Measurements from ENCODE around the gene TP63.
A peak's percentile ranks its signal among the peaks of the same experiment; 100 is the strongest.
"Not testable (repeated sequence)": the region's sequence is repeated elsewhere in the genome, so short reads cannot be mapped to it uniquely, and the experiment has no call there.

The TP63 gene

GRCh38 chr3:189726277-189726676 is 95.1 kb downstream of the TP63 start:
- DNase-seq (ENCODE audit: low read depth): peak; percentile 12

- DNase-seq (ENCODE audit: low read depth): no peak
Observed at GRCh38 chr3:189727158-189727557, 96.0 kb downstream of the TP63 start.

DNA sequence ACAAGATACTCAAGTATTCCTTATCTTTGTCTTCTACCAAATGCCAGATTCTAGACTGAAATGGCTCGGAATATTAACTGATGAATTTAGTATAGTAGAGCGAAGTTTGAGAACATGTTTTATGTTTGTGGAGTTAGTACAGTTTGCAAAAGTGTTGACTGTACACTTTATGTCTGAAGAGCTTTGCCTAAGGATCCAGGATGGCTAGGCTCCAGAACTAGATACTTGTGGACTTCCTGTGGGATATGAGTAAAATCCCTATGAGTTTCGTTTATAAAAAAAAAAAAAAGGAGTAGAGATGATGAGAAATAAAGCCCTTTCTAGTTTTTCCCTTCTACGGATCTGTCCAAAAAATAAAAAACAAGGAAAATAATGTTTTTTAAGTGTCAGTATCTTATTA is 96.7 kb downstream of the TP63 start:
- peak; percentile 15 for DNase-seq (ENCODE audit: low read depth)

DNA sequence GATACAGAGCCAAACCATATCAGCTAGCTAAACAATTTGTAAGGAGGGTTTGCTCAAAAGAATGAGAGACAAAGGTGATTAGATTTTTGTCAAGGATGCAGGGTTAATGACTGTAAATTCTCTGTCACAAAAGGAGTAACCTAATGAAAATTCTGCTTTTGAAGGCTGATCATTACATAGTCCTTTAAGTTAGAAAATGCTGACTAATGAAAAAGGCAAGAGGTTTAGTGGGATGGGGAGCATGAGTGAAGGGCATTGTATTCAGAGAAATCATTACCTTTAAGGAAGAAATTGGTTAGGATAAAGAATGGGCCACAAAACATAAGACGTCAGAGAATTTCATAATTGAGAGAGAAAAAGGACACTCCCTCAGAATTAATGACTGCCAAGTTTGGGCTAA is 97.7 kb downstream of the TP63 start:
- no peak for DNase-seq (ENCODE audit: low read depth)

GRCh38 chr3:189734061-189734460 is 102.9 kb downstream of the TP63 start:
- DNase-seq (ENCODE audit: low read depth): no peak

DNA sequence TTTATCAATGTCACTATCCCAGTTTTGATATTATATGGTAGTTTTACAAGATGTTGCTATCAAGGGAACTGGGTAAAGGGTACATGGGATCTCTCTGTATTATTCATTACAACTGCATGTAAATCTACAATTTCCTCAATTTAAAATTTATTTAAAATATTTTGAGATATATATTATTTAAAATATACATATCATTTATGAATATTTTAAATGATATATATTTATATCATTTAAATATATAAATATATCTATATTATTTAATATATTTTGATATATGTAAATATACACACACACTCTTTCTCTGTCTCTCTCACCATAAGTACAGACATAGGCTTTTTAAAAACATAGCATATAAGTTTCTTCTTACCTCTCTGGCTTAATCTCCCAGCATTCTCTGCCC is 104.7 kb downstream of the TP63 start:
- no peak for DNase-seq (ENCODE audit: low read depth)

DNA sequence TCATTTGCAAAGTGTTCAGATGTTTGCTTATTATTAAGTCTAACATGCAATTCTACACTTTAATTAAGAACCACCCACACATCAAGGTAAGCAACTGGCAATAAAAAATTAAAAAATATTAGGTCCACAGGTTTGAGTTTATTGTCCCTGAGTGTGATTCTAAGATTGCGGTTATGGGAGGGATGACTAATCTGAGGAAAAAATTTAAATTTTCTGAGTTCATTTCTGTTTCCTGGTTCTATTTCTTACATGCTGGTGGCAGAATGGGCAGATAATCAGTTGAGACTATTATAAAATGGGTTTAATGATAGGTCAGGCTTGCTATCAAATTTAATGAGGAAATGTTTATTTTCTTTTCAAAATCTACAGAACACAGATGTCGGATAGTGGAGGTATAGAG is 105.9 kb downstream of the TP63 start:
- DNase-seq (ENCODE audit: low read depth): no peak

DNA sequence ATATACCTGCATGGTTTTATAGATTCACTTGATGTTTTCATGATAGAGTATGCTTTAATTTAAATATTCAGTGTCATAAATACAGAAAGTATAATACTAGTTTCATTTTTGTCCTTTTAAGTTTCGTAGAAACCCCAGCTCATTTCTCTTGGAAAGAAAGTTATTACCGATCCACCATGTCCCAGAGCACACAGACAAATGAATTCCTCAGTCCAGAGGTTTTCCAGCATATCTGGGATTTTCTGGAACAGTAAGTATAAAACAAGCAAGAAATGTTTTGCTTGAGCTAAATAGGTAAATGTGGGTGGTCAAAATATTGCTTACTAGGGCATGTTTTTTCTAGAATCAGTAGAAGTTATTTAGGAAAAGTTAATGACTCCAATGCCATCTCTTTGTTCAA is 106.4 kb downstream of the TP63 start:
- DNase-seq (ENCODE audit: low read depth): no peak

- no peak for DNase-seq (ENCODE audit: low read depth)
Observed at GRCh38 chr3:189739378-189739777, 108.2 kb downstream of the TP63 start.

DNA sequence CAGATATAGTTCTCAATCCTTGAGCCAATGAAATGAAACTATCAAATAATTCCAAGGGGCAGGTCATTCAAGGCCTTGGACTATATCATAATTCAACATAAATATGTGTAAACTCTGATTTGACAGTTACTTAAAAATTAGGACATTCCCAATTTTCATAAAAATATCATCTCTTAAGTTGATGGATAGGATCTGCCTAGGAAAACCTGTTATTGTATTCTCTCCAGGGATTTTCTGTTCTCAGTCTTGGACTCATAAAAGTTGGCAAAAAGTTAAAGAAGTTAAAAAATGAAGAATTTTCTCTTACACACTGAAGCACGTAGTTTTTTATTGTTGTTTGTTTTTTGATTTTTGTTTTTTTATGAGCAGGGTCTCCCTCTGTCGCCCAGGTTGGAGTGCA is 109.0 kb downstream of the TP63 start:
- no peak for DNase-seq (ENCODE audit: low read depth)

DNA sequence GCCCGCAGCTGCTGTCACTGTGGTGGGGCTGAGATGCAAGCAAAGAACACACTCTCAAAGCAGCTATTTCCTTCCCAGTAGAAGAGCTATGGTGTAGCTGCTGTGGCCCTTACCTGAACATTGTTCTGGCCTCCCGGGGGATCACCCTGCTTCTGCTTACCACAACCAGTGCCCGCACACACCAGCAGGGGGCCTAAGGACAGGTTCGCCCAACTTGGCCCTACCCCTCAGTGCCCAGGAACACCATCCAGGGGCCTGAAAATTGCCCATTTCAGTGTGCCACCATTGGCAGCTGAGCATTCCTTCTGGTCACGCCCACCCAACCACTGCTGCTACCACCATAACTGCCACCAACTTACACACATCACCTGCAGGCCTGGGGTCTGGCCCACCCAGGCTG is 113.0 kb downstream of the TP63 start:
- no peak for DNase-seq (ENCODE audit: low read depth)

- DNase-seq (ENCODE audit: low read depth): no peak
Observed at GRCh38 chr3:189745622-189746021, 114.4 kb downstream of the TP63 start.

GRCh38 chr3:189748046-189748445 is 116.9 kb downstream of the TP63 start:
- DNase-seq (ENCODE audit: low read depth): no peak

DNA sequence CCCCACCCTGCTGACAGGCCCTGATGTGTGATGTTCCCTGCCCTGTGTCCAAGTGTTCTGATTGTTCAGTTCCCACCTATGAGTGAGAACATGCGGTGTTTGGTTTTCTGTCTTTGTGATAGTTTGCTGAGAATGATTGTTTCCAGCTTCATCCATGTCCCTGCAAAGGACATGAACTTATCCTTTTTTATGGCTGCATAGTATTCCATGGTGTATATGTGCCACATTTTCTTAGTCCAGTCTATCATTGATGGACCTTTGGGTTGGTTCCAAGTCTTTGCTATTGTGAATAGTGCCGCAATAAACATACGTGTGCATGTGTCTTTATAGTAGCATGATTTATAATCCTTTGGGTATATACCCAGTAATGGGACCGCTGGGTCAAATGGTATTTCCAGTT is 119.8 kb downstream of the TP63 start:
- not testable (repeated sequence) for DNase-seq (ENCODE audit: low read depth)

DNA sequence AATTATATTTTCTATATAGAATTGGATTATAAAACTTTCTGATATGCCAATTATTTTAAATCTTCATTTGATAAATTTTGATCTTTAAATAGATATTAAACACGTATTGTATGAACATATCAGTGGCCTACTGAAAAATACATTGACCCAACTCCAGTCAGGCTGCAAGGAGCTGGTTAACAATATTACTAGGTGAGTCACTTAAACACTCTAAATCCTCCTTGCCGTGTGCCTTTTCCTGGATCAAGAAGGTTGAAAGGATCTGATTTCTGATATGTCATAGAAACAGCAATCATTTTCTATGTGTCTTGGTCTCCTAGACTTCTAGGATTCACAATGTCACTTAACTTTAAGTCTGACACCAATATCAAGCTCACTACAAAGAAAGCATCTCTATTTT is 123.2 kb downstream of the TP63 start:
- no peak for DNase-seq (ENCODE audit: low read depth)

- peak; percentile 7 for DNase-seq (ENCODE audit: low read depth)
Observed at GRCh38 chr3:189756582-189757078, 125.4 kb downstream of the TP63 start.

DNA sequence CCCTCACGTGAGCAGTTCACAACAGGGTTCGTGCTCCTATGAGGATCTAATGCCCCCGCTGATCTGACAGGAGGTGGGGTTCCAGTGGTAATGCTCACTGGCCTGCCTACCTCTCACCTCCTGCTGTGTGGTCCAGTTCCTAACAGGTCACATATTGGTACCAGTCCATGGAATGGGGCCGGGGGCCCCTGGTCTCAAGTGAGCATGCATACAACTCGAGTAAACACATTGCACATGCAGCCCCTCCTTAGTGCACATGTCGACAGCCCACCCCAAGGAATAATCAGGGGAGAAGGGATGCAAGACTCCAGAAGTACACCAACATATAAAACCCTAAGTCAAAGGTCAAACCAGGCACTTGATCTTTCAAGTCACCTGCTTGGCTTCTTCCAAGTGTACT is 127.0 kb downstream of the TP63 start:
- DNase-seq (ENCODE audit: low read depth): no peak

GRCh38 chr3:189766416-189766815 is 135.2 kb downstream of the TP63 start:
- no peak for DNase-seq (ENCODE audit: low read depth)

DNA sequence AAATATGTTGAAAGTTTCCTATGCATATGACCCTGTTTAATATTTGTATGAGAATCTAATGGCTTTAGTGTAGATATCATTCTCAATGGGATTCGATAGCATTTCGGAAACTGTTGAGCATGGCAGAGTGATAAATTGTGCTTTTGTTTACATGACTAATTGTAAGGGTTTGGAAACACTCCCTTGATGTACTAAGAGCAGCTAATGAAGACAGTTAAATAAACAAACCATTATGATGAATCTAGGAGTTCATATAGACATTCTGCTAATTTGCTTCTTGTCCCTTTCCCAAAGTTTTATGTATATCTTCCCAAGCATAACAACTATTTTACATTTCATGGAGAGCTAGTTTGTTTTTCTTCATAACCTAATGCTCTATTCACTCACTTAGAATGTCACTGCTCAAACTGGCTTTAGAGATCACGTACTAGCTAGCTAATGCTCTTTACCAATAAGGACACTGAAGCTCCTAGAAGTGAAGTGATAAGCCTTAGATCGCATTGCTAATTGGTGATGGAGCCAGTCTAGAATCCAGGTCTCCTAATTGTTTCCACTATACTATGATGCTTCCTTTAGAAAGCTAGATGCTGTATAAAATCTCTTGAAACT is 140.8 kb downstream of the TP63 start:
- no peak for DNase-seq (ENCODE audit: low read depth)

- DNase-seq (ENCODE audit: low read depth): no peak
Observed at GRCh38 chr3:189772584-189772983, 141.4 kb downstream of the TP63 start.

GRCh38 chr3:189773056-189773455 is 141.9 kb downstream of the TP63 start:
- peak; percentile 34 for DNase-seq (ENCODE audit: low read depth)

- no peak for DNase-seq (ENCODE audit: low read depth)
Observed at GRCh38 chr3:189776149-189776824, 145.1 kb downstream of the TP63 start.

GRCh38 chr3:189778340-189778950 is 147.3 kb downstream of the TP63 start:
- DNase-seq (ENCODE audit: low read depth): no peak

GRCh38 chr3:189779166-189779565 is 148.0 kb downstream of the TP63 start:
- no peak for DNase-seq (ENCODE audit: low read depth)
